Fibroblast of upper back skin (primary cell): ENCODE measurements around the gene ATF5.

Experiments used
- DNase-seq: peaks from one replicate; pipeline ENCODE4 v3.0.0-alpha.2; 2013

The ATF5 gene

DNA sequence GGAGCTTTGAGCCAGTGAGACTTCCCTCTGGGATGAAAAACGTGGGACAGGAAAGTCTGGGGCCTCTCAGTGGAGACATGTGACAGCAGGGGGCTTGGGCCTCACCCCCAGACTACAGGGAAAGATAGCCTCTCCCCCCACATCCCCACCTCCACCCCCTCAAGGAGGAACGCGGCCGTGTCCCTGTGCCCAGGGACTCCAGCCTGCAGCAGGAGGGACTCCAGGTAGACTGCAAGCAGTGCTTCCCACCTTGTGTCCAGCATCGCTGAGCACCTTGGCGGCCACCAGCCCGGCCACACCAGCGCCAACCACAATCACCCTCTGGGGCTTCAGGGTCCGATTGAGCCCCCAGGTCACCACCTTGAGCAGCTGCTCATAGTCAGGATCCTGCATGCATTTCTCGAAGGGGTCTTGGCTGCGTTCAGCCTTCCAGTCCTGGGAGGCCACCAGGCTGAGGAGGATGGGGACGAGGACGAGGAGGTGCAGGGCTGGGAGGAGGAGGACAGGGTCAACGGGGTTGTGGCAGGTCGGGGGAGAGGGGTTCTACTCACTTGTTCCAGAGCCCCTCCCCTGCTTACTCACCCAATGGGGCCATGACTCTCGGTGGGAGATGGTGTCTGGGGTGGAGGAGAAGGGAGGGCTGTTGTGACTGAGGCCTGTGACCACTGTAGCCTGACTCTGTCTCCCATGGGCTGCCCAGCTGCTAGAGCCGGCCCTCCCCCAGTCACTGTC, 33.3 kb upstream of the ATF5 start:
- no peak for DNase-seq

DNA sequence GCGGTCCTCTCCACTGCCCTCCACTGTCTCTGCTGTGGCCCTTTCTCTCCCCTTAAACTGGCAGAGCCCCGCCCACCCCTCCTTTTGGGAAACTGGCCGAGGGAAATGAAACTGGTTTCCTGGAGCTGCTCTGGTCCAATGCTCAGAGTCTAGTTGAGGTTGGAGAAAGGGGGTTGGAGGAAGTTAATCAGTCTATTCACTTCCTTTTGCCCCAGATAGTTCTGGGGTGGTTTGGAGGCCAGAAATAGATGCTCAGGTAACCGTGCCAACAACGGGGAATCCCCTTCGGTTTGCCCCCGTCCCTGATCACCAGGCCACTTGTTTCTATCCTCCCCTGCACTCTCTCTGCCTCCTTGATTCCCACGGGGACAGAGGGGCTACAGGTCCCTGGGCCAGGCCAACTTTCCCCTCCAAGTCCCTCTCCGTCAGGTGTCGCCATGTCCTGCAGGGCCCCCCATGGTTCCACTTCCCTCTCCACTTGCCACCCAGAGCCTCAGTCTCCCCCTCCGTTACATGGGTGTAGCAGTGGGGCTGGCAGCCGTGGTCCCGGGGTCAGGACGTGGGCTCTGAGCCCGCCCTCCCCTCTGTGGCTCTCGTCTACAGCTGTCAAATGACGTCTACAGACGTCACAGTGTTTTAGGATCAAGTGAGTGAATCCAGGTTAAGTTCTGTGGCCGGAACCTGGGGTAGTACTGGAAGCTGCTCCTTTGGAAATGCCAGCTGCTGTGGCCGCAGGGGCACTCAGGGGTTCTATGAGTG, 32.0 kb upstream of the ATF5 start, which contains the start of gene IL4I1:
Gene IL4I1 (minus strand): TSS at position 25 of the 759 bp plus-strand sequence. CDS start 727 bp downstream, outside the sequence.
- peak; percentile 11 for DNase-seq

DNA sequence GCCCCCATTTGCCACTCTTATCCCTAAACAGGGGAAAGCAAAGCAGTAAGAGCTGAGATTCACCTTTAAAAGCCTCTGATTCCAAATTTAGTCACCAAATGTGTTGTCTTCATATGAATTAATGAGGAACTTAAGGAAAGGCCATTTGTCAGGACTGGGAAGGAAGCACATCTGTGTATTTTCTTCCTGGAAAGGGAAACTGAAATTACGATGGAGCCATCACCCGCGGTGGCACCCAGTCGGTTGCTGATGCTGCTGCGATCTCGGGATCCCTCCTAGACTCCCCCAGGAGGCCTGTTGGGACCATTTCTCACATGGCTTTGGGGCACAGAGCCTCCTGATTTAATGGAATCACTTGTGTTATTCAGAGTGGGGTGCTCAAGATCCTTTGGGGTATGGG, 24.9 kb upstream of the ATF5 start:
- no peak for DNase-seq

DNA sequence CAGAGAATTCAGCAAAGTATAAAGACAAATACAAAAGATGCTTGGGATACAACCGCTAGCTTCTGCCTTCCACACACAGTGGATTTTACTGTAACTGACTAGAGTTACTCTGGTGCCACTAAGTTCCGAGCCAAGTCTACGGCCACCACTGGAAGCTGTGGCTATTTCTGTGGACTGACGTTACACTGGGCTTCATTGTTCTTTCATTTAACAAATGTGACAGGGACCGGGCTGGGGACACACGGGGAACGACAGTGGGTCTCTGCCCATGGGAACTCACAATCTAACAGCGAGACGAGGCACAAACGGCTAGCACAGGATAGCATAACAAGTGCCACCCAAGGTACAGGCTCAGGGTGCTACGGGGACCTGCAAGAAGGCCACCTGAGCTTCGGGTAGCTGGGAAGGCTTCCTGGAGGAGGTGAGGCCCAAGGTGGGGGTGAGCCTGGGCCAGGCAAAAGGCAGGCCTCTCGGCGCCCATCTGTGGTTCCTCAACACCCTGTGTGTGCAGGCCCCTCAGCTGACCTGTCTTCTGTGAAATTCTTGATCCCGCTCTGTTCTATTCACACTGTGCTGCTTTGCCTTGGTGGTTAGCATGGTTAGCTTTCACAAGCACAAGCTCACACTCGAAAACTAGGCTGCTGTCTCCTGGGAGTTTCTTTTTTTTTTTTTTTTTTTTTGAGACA, 22.0 kb upstream of the ATF5 start:
- DNase-seq, result no peak

DNA sequence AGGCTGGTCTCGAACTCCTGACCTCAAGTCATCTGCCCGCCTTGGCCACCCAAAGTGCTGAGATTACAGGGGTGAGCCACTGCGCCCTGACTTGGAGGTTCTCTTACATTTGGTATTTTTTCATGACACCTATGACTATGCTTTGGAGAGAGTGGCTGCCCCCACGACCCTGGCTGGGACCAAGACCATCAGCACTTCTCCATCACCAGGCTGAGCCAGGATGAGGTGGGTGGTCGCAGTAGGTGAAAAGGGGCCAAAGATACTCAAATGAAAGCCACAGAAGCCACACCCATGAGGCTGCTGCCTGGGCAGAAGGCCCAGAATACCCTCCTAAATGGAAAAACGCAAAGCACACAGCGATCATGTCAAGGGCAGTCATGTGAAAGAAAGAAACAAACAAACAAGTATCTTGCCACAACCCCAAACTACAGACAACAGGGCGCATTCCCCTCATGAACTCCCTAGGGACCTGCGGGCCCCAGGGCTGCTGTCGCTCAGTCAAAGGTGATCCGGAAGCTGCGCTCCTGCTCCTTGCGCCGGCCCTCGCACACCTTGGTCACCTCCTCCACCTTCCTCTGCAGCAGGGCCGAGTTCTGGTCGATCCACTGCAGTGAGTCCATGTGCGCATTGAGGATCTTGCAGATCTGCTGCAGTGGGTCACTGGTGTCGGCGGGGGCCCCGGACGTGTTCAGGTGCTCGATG, 21.1 kb upstream of the ATF5 start:
- DNase-seq, result no peak

DNA sequence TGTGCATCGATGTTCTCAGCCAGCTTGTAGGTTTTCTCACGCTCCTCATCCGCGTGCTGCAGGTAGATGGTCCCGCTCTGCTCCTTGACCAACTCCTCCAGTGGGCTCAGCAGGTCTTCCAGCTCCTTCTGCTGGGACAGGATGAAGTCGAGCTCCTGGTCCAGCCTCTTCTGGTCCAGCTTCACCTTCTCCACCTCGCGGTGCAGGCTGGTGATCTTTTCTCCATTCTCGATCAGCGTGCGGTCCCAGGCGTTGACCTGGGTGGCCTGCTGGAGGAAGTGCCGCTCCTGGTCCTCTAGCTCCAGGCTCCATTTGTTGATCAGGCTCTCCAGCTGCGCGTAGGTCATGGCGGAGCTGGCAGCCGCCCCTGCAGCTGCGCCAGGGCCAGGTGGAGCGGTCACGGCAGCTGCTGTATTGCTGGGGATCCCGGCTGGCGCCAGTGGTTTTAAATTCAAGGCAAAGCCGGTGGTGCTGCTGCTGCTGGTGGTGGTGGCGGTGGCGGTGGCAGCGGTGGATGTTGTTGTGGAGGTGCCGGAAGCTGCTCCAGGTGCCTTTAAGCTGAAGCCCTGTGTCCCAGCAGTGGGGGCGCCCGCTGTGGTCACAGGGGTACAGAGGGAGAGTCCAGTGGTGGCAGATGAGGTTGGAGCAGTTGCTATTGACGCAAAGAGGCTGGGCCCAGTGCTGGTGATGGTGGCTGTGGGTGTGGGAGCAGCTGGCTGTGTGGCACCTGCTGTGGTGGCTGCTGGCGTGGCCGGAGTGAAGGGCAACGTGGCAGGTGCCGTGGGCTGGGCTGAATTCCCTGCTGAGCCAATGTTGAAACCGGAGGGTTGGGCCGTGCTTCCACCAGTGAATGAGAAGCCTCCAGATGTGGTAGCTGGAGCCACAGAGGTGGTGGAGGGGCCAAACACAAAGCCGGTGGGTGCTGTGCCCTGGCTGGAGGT, 20.3 kb upstream of the ATF5 start:
- DNase-seq, result no peak

DNA sequence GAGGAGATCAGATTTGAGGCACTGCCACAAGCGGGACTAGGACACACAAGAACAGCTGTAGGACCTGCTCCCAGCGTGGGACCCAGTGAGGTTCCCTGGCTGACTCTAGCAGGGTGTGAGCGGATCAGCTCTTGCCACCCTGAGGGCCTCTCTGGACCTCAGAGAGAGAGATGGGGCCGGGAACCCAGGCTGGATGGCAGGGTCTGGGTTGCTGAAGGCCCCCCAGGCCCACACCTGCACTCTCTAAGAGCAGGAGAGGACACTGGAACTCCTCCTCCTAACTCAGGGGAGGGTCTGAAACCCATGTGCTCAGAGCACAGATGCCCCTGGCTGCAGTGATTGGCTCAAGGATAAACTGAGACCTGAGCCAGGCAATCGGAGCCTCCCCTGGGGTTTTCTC, 18.8 kb upstream of the ATF5 start:
- DNase-seq, result no peak

DNA sequence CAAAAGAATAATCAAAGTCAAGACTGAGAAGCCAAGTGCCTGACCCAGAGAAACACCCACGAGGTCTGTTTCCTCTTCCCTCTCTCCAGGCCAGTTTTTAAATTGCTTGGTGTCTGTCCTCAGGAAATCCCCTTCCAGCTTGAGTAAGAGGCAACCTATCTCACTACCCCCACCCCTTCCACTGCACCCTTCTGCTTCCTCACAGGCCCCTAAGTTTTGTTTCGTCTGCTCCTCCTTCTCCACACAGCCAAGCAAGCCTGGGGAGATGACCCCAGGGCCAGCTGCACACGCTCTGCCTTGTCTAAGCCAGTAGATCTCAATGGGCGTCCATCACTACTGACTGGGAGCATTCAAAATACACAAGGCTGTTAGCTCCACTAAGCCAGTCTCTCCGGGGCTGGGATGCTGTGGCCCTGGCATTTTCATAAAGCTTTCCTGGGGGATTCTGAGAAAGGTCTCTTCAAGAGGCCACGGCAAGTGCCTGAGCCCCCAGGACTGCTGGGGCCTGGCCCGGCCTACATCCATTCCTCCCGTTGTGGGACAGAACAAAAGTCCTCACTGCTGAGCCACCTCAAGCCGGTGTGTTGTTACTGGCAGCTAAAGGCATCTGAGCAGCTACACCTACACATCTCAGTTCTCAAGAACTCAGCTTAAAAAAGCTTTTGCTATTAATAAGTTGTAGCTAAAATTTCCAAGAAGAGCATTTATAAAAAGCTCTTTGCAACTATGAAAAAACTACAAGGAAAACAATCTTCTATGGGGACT, 17.4 kb upstream of the ATF5 start:
- no peak for DNase-seq

DNA sequence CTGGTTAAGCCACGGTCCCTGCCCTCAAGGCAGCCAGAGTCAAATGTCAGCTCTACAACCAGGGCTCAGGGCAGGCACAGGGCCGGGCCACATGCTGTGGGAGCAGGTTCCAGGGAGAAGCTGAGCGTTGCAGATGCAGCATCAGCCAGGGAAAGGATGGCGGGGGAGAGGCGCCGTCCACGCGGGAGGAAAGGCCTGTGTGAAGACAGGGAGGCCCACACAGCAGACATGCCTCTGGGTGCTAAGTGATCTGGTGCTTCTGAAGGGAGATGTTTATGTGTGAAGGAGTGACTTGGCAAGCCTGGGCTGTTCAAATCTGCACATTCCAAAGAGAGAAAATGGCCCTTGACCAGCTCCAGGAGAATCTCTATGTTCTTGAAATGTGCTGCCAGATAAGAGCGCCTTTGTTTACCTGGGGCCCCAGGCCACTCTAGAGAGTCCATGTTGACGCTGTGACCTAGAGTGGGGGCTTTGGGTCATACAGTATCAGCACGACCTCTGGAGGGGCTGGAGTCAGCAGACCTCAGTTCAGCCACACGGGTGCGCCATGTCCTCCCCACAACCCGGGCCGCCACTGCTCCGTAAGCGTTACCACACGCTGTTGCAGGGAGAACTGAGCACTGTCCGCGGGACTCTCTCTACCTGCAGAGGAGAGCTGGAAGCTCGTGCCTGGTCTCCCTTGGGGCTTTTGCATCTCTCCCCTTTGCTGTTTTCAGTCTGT, 15.9 kb upstream of the ATF5 start:
- no peak for DNase-seq

DNA sequence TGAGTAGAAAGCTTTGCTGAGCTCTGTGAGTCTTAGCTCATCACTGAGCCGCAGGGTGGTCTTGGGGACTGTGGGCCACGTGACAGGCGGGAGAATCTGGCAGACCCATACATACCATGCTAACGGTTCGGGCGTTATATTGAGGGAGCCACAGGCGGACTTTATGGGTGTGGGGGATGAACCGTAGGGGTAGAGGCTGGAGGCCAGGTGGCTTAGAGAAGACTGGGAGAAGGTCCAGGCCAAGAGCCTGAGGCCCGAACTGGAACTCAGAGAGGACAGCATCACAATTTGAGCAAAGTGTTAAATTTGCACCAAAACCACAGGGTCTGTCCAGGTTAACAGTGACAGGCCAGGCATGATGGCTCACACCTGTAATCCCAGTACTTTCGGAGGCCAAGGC, 15.3 kb upstream of the ATF5 start:
- DNase-seq, result no peak

DNA sequence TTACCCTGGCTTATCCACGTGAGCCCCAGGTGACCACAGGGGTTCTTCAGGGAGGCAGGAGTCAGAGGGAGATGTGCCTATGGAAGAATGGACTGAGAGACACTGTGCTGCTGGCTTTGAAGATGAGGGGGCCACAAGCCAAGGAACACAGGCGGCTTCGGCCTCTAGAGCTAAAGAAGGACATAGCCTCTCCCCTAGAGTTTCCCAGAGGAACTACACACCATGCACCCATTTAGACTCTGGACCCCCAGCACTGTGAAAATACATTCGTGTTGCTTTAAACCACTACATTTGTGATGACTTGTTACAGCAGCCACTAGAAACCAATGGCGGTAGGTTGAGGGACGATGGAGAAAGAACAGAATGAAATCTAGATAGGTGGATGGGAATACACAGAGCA, 13.7 kb upstream of the ATF5 start:
- DNase-seq, result no peak

DNA sequence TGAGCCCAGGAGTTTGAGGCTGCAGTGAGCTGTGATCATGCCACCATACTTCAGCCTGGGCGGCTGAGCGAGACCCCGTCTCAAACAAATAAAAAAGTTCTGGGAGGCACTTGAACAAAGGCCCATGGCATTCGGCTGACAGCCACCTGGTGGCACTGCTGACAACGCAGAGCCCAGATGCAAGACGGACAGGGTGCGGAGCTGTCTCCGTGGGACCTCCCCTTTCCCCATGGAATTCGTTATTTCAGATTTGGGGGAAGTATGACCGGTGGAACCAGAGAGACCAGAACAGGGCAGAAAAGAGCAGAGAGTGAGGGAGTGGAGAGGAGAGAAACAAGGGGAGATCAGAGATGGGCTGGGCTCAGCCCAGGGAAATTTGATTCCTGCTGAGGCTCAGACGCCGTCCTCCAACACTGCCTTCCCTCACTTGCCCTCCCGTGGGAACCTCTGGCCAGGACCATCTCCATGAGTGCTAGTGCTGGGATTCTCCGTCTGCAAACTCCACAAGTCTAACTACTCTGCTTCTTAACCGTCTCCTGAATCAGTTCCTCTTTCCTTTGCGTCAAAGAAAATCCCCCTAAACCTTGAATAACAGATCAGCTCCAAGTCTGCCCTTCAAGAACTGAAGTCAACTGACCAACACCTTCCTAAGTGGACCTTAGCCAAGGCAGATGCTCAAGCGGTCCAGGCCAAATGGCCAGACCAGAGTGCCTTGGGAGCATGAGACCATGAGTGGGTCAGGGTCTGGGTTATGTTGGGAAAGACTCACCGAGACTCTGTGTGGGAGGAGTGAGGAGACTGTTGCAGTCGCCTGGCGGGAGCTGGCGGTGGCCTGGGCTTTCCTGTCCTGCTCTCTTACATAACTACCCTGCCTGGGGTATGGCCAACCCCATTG, 11.9 kb upstream of the ATF5 start:
- no peak for DNase-seq

DNA sequence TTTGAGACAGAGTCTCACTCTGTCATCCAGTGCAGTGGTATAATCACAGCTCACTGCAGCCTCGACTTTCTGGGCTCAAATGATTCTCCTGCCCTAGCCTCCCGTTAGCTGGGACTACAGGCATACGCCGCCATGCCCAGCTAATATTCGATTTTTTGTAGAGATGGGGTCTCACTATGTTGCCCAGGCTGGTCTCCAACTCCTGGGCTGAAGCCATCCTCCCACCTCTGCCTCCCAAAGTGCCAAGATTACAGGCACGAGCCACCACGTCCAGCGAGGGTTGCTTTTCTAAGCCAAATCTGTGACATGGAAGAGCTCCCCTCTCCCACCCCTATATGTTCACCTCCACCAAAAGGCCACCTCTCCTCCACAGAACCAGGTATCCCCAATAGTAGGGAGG, 10.9 kb upstream of the ATF5 start:
- no peak for DNase-seq

DNA sequence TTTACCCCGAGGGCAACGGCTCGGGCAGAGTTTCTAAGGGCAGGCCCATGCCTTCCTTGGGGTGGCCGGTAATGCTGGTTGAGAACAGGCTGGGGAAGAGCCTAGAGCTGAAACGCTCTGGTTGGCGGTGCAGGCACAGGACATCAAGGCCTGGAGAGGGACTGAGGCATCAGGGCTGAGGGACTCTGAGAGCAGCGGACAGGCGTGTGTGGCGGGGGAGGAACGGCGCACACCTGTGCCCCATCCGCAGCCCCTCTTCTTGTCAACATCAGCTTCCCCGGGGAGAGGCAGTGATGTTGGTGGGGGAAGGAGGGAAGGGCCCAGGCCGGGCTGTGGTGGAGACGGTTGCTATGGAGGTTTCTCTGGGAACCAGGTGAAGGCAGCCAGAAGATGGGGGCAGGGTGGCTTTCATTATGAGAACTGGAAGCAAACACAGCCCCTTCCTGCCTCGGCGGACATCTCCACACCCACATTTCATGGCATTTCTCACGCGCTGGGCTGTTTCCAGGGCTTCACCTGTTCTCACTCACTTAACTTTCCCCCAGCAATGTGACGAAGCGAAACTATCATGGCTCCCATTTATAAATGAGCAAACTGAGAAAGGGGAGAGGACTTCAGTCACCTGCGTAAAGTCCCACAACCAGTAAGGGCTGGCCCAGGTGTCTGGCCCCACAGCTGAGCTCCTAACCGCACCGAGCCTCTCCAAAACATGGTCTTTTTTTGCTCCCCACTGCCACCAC, 8.2 kb upstream of the ATF5 start:
- DNase-seq, result no peak

DNA sequence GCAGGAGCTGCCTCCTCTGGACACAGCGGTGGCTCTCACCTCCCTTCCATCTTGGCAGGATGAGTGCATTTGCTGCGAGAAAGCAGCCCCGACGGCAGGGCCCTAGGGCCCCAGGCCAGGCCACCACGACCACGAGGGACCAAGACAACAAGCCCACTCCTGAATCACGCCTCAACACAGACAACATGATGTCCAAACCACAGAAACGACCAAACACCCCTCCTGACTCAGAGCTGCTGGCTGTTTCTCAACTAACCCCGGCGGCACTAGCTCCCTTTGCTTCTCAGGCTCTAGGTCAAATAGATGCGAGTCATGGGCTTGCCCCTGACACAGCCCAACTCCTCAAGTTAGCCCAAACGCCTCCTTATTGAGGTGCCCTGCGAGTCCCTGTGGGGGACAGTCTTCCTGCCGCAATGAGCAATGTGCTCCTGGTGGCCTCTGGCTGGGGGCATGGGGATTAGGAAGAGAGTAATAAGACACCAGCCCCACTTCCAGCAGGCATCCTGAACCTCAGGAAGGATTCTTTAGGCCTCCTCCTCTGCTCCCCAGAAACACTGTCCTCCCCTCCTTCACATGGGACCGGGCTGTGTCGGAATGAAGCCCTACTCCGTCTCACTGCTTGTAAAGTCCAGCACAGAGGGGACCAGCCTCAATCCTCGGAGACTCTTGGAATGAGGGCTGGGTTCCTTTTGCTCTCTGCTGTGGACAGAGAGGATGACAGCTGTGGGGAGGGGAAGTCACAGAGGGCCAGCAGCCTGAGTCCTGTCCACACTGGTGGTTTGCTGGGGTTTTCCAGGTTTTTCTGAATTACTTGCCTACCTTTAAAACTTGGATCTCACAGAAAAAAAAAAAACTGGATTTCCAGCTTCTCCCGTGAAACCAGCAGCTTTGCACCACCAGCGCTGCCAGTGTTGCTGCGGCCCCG, 6.9 kb upstream of the ATF5 start:
- DNase-seq, result peak; percentile 69

DNA sequence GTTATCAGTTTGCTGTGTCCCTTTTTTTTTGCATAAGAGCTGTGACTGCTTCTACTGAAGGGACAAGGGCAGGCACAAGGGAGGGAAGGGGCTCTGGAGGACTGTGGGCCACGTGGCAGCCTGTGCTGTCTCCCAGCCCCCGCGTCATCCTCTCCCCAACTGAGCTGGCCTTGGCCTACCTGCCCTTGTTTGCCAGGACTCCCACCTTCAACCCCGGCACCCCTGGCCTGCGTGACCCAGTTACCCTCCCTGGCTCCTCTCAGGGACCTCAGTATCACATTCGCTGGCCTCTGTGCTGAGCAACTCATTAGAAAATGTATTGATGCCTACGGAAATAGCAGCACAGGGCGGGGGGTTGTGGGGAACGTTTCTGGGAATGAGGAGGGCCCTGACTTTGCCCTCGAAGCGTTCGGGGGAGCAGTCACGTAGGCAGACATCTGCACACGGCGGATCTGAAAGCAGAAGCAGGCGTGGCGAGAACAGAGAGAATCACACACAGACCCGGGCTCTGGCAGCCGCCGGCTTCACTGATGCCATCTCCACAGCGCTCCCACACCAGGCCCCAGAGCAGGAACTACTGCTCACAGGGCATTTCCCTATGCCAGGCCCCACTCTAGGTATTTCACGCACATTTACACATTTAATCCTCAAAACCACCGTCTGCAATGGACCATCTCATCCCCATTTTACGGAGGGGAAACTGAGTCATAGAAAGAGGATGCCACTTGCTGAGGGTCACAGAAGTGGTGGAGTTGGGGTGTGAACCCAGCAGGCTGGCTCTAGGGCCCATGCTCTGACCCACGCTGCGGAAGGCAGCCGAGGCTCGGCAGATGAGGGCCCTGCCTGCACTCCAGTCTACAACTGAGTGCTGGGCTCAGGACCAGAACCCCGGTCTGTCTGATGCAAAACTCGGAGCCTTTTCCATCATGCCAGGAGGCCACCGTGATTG, 5.7 kb upstream of the ATF5 start:
- DNase-seq, result no peak
